CD8-positive, alpha-beta memory T cell (primary cell): ENCODE results near the gene SSBP3. TPM values are rescaled to one million over a fixed set of nuclear protein-coding genes. Genes with fewer than 3 reads are reported as not detected.
A peak's percentile ranks its signal among the peaks of the same experiment; 100 is the strongest.

Experiments used
- CTCF ChIA-PET: fragments of 350-600 bp; sonication (Branson Sonifier 250); formaldehyde crosslinking; loops from one replicate; lab custom pipeline; 2021; ENCODE audit warnings: antibody characterized with exemption; lab: Charles Lee
- POLR2A ChIA-PET: fragments of 350-600 bp; sonication (Branson Sonifier 250); formaldehyde crosslinking; loops from one replicate; lab custom pipeline; 2021; ENCODE audit warnings: antibody characterized with exemption; lab: Charles Lee
- DNase-seq, 5 donors: peaks; one replicate each; pipeline versions ENCODE4 v3.0.0 to v3.0.0-alpha.2; 2020 to 2022; ENCODE audit warnings: mixed read lengths in 1 of 5
- H3K27ac ChIP-seq: one replicate; pipeline ENCODE4 v1.7.0; 2013; ENCODE audit warnings: low read depth, mild to moderate bottlenecking, low read length, moderate library complexity
- H3K27me3 ChIP-seq: 2 replicates; pipeline ENCODE4 v1.7.0; 2013; ENCODE audit warnings: low read length, mild to moderate bottlenecking; ENCODE audit not compliant: insufficient read depth, poor library complexity, severe bottlenecking
- H3K36me3 ChIP-seq: 2 replicates; pipeline ENCODE4 v1.7.0; 2013; ENCODE audit warnings: mild to moderate bottlenecking, low read length, moderate library complexity; ENCODE audit not compliant: insufficient read depth
- H3K4me1 ChIP-seq: 2 replicates; pipeline ENCODE4 v1.7.0; 2013; ENCODE audit warnings: mild to moderate bottlenecking, low read length, moderate library complexity; ENCODE audit not compliant: insufficient read depth
- H3K4me3 ChIP-seq: 2 replicates; pipeline ENCODE4 v1.7.0; 2013; ENCODE audit warnings: mild to moderate bottlenecking, low read length
- H3K9me3 ChIP-seq: 2 replicates; pipeline ENCODE4 v1.7.0; 2013; ENCODE audit warnings: mild to moderate bottlenecking, low read length
- H3K27ac Mint-ChIP-seq, 8 donors: one replicate each; pipeline ENCODE4 v1.8.0; 2020 to 2021; ENCODE audit warnings: mixed read lengths in 8 of 8, mild to moderate bottlenecking in 6 of 8, inconsistent platforms in 3 of 8, moderate library complexity in 3 of 8
- H3K27me3 Mint-ChIP-seq, 2 donors: one replicate each; pipeline ENCODE4 v1.8.0; 2020 to 2021; ENCODE audit warnings: mixed read lengths in 2 of 2, mild to moderate bottlenecking in 1 of 2, moderate library complexity in 1 of 2
- H3K36me3 Mint-ChIP-seq, 3 donors: one replicate each; pipeline ENCODE4 v1.8.0; 2020 to 2021; ENCODE audit warnings: mixed read lengths in 3 of 3, inconsistent platforms in 1 of 3, mild to moderate bottlenecking in 1 of 3
- H3K4me1 Mint-ChIP-seq, 3 donors: one replicate each; pipeline ENCODE4 v1.8.0; 2020 to 2021; ENCODE audit warnings: mixed read lengths in 3 of 3, inconsistent platforms in 1 of 3, mild to moderate bottlenecking in 1 of 3
- H3K4me3 Mint-ChIP-seq, 7 donors: one replicate each; pipeline ENCODE4 v1.8.0; 2020 to 2021; ENCODE audit warnings: mixed read lengths in 7 of 7, mild to moderate bottlenecking in 6 of 7, moderate library complexity in 4 of 7, inconsistent platforms in 2 of 7
- H3K9me3 Mint-ChIP-seq, 5 donors: one replicate each; pipeline ENCODE4 v1.8.0; 2020 to 2022; ENCODE audit warnings: mixed read lengths in 5 of 5, mild to moderate bottlenecking in 3 of 5, moderate library complexity in 2 of 5, inconsistent platforms in 1 of 5
- polyA plus RNA-seq: library from polyadenylated mRNA; unstranded; fragments of 300-500 nt; fragmentation: Illumina TruSeq; gene quantifications from one replicate; pipeline ENCODE4 v1.2.3, GENCODE V29; 2021
- total RNA-seq, 2 experiments: library from RNA; stranded (reverse); gene quantifications; one replicate each; pipeline ENCODE4 v1.2.3, GENCODE V29; 2021

Gene SSBP3
- total and polyA plus RNA-seq, 3 experiments from 2014 or later: 17.6 to 52.7 (median 41.6) TPM

- H3K4me1 Mint-ChIP-seq: peaks cover 79 to 92% (median 84%) of the 10 kb centered on the region in 3 donors
Measured at GRCh38 chr1:54298284-54299033, 107.7 kb downstream of the SSBP3 start.

GRCh38 chr1:54297596-54298283, 108.5 kb downstream of the SSBP3 start:
- no peak for DNase-seq
- Mint-ChIP-seq H3K27me3 (peaks cover 0 to 1% of the 10 kb centered on the region in 2 donors), H3K4me3 (no peak overlapping the region), H3K27ac (peak overlapping the region in 1 of 8 donors; percentile 93), H3K9me3 (no peaks in the 10 kb centered on the region), H3K36me3 (no peaks in the 10 kb centered on the region), H3K4me1 (peaks cover 79 to 92% (median 84%) of the 10 kb centered on the region in 3 donors)
- H3K27me3 ChIP-seq: no peaks in the 10 kb centered on the region
- ChIA-PET CTCF (no interaction called here), POLR2A (interaction anchor here (0.5 kb wide), 1 partner anchor 88 kb away, joined by 10 read pairs; no protein-coding TSS in a partner anchor)
- H3K4me1 ChIP-seq: peaks cover 73% of the 10 kb centered on the region
- no peak overlapping the region for H3K4me3 ChIP-seq
- H3K27ac ChIP-seq: no peak overlapping the region
- no peaks in the 10 kb centered on the region for H3K36me3 ChIP-seq
- H3K9me3 ChIP-seq: no peaks in the 10 kb centered on the region

More at GRCh38 chr1:54298284-54299033, 107.7 kb downstream of the SSBP3 start:
- Mint-ChIP-seq H3K9me3 (no peaks in the 10 kb centered on the region), H3K4me3 (peak overlapping the region in 1 of 7 donors; percentile 63), H3K27ac (peak overlapping the region in 5 of 8 donors; percentile 14 to 87 (median 67)), H3K27me3 (peaks cover 0 to 1% of the 10 kb centered on the region in 2 donors), H3K36me3 (no peaks in the 10 kb centered on the region)
- Histone ChIP-seq H3K36me3 (no peaks in the 10 kb centered on the region), H3K4me1 (peaks cover 74% of the 10 kb centered on the region), H3K27ac (no peak overlapping the region), H3K4me3 (no peak overlapping the region), H3K27me3 (no peaks in the 10 kb centered on the region), H3K9me3 (no peaks in the 10 kb centered on the region)
- POLR2A ChIA-PET: no interaction called here
- DNase-seq: no peak
- CTCF ChIA-PET: no interaction called here

- Mint-ChIP-seq H3K4me1 (peaks cover 81 to 92% (median 83%) of the 10 kb centered on the region in 3 donors), H3K36me3 (no peaks in the 10 kb centered on the region), H3K27ac (peak overlapping the region in 5 of 8 donors; percentile 10 to 72 (median 57)), H3K9me3 (no peaks in the 10 kb centered on the region), H3K27me3 (peaks cover 0 to 1% of the 10 kb centered on the region in 2 donors), H3K4me3 (peak overlapping the region in 1 of 7 donors; percentile 10)
- ChIA-PET POLR2A (no interaction called here), CTCF (no interaction called here)
- DNase-seq: no peak
- H3K4me1 ChIP-seq: peaks cover 79% of the 10 kb centered on the region
- H3K27ac ChIP-seq: no peak overlapping the region
- H3K36me3 ChIP-seq: no peaks in the 10 kb centered on the region
- H3K27me3 ChIP-seq: no peaks in the 10 kb centered on the region
- no peaks in the 10 kb centered on the region for H3K9me3 ChIP-seq
- H3K4me3 ChIP-seq: no peak overlapping the region
Measured at GRCh38 chr1:54296666-54297065, 109.5 kb downstream of the SSBP3 start.

- Histone ChIP-seq H3K4me1 (peaks cover 83% of the 10 kb centered on the region), H3K4me3 (no peak overlapping the region), H3K36me3 (no peaks in the 10 kb centered on the region), H3K27ac (no peak overlapping the region), H3K27me3 (no peaks in the 10 kb centered on the region), H3K9me3 (no peaks in the 10 kb centered on the region)
- H3K4me3 Mint-ChIP-seq: no peak overlapping the region
- ChIA-PET CTCF (interaction anchor here (0.6 to 0.7 kb wide), 2 partner anchors 90 to 269 kb away, joined by 3 to 4 read pairs; no protein-coding TSS in a partner anchor), POLR2A (no interaction called here)
- H3K27ac Mint-ChIP-seq: peak overlapping the region in 5 of 8 donors; percentile 16 to 73 (median 44)
- DNase-seq: no peak
- H3K9me3 Mint-ChIP-seq: no peaks in the 10 kb centered on the region
- no peaks in the 10 kb centered on the region for H3K36me3 Mint-ChIP-seq
- peaks cover 81 to 92% (median 86%) of the 10 kb centered on the region in 3 donors for H3K4me1 Mint-ChIP-seq
- no peaks in the 10 kb centered on the region for H3K27me3 Mint-ChIP-seq
Measured at GRCh38 chr1:54294887-54295286, 111.3 kb downstream of the SSBP3 start.

- Histone ChIP-seq H3K27ac (no peak overlapping the region), H3K9me3 (no peaks in the 10 kb centered on the region), H3K4me1 (peaks cover 85% of the 10 kb centered on the region), H3K27me3 (no peaks in the 10 kb centered on the region), H3K4me3 (no peak overlapping the region), H3K36me3 (no peaks in the 10 kb centered on the region)
- Mint-ChIP-seq H3K27ac (peak overlapping the region in 7 of 8 donors; percentile 43 to 80 (median 51)), H3K27me3 (no peaks in the 10 kb centered on the region), H3K4me3 (no peak overlapping the region), H3K9me3 (no peaks in the 10 kb centered on the region), H3K36me3 (no peaks in the 10 kb centered on the region), H3K4me1 (peaks cover 76 to 95% (median 85%) of the 10 kb centered on the region in 3 donors)
- CTCF ChIA-PET: interaction anchor here (1.5 kb wide), 1 partner anchor 19 kb away, joined by 3 read pairs; no protein-coding TSS in a partner anchor
- POLR2A ChIA-PET: no interaction called here
- no peak for DNase-seq
Measured at GRCh38 chr1:54292002-54292911, 113.9 kb downstream of the SSBP3 start.

- ChIA-PET CTCF (interaction anchor here (1.1 kb wide), 1 partner anchor 198 kb away, joined by 5 read pairs; no protein-coding TSS in a partner anchor), POLR2A (no interaction called here)
- H3K36me3 Mint-ChIP-seq: no peaks in the 10 kb centered on the region
- H3K4me1 Mint-ChIP-seq: peaks cover 77 to 96% (median 86%) of the 10 kb centered on the region in 3 donors
- no peak overlapping the region for H3K4me3 ChIP-seq
- no peak for DNase-seq
- no peaks in the 10 kb centered on the region for H3K27me3 Mint-ChIP-seq
- peak overlapping the region in 6 of 8 donors; percentile 23 to 81 (median 58) for H3K27ac Mint-ChIP-seq
- H3K27me3 ChIP-seq: no peaks in the 10 kb centered on the region
- H3K9me3 Mint-ChIP-seq: no peaks in the 10 kb centered on the region
- H3K36me3 ChIP-seq: no peaks in the 10 kb centered on the region
- H3K4me3 Mint-ChIP-seq: no peak overlapping the region
- no peaks in the 10 kb centered on the region for H3K9me3 ChIP-seq
- peaks cover 93% of the 10 kb centered on the region for H3K4me1 ChIP-seq
- no peak overlapping the region for H3K27ac ChIP-seq
Measured at GRCh38 chr1:54291276-54292001, 114.8 kb downstream of the SSBP3 start.
